Measurements from ENCODE around the gene TBC1D8. TPM values are rescaled to one million over a fixed set of nuclear protein-coding genes. Genes with fewer than 3 reads are reported as not detected.

TBC1D8 gene
- total RNA-seq, 5 donors from 2014 or later (not counting 1 experiment from before 2014, with no cell fraction given): 0.40 to 2.1 (median 2.0) TPM

DNA sequence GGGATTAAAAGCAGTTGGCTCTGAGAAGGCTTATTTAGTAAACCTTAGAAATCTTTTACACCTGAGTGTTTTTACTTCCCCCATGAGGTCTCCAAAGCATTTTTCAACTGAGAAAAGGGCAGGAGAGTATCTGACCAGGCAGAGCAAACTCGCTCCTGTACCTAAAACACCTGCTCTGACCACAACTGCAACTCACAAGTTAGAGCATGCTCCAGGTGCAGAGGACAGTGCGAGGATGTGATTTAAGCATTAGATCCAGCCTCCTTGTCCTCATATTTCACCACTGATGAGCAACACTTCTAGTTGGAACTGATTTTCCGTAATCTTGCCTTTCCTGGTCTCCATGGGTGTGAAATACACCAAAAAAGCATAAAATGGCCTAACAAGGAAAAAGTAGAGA is 34.5 kb upstream of the TBC1D8 start:
- Mint-ChIP-seq H3K36me3 (peaks cover 3% of the 10 kb centered on the region), H3K4me3 (no peak overlapping the region), H3K9me3 (peaks cover 0 to 12% (median 3%) of the 10 kb centered on the region in 3 donors), H3K27me3 (peaks cover 0 to 1% of the 10 kb centered on the region in 2 donors), H3K27ac (no peak overlapping the region), H3K4me1 (no peaks in the 10 kb centered on the region)
- DNase-seq (no peak), ATAC-seq (replicated peaks in 1 of 4) (no peak)
- POLR2A ChIA-PET: no interaction called here
- CTCF ChIA-PET: no interaction called here
- 80% methylated on average over 1 of the region's 3 CpGs for WGBS (ENCODE audit: insufficient coverage)
- Histone ChIP-seq H3K4me1 (ENCODE audit: control insufficient read depth in 1 of 2, extremely low read depth in 1 of 2, insufficient read depth in 2 of 2, low read length in 2 of 2) (no peaks in the 10 kb centered on the region), H3K27ac (ENCODE audit: low read length) (no peak overlapping the region), H3K4me3 (ENCODE audit: control insufficient read depth in 1 of 2, extremely low read depth in 1 of 2, low read length in 1 of 2) (no peak overlapping the region), H3K36me3 (ENCODE audit: control insufficient read depth in 2 of 2, extremely low read depth in 1 of 2, insufficient read depth in 1 of 2, low read length in 1 of 2) (no peaks in the 10 kb centered on the region), H3K9me3 (no peaks in the 10 kb centered on the region), H3K27me3 (replicated peaks in 1 of 2; ENCODE audit: control insufficient read depth in 2 of 2, extremely low read depth in 1 of 2, insufficient read depth in 2 of 2, low read length in 1 of 2) (peaks cover 0 to 7% of the 10 kb centered on the region in 2 experiments)

GRCh38 chr2:101185085-101185484 is 33.9 kb upstream of the TBC1D8 start:
- no peak for ATAC-seq (replicated peaks in 1 of 4)
- Mint-ChIP-seq H3K4me1 (no peaks in the 10 kb centered on the region), H3K9me3 (peaks cover 0 to 12% (median 3%) of the 10 kb centered on the region in 3 donors), H3K27ac (no peak overlapping the region), H3K36me3 (peaks cover 3% of the 10 kb centered on the region), H3K4me3 (no peak overlapping the region), H3K27me3 (peaks cover 0 to 1% of the 10 kb centered on the region in 2 donors)
- H3K4me3 ChIP-seq (ENCODE audit: control insufficient read depth in 1 of 2, extremely low read depth in 1 of 2, low read length in 1 of 2): no peak overlapping the region
- no peaks in the 10 kb centered on the region for H3K9me3 ChIP-seq
- H3K36me3 ChIP-seq (ENCODE audit: control insufficient read depth in 2 of 2, extremely low read depth in 1 of 2, insufficient read depth in 1 of 2, low read length in 1 of 2): no peaks in the 10 kb centered on the region
- no peaks in the 10 kb centered on the region for H3K4me1 ChIP-seq (ENCODE audit: control insufficient read depth in 1 of 2, extremely low read depth in 1 of 2, insufficient read depth in 2 of 2, low read length in 2 of 2)
- peaks cover 0 to 7% of the 10 kb centered on the region in 2 experiments for H3K27me3 ChIP-seq (replicated peaks in 1 of 2; ENCODE audit: control insufficient read depth in 2 of 2, extremely low read depth in 1 of 2, insufficient read depth in 2 of 2, low read length in 1 of 2)
- no peak for DNase-seq
- POLR2A ChIA-PET: no interaction called here
- H3K27ac ChIP-seq (ENCODE audit: low read length): no peak overlapping the region
- WGBS (ENCODE audit: insufficient coverage): 67% methylated on average over 1 of the region's 4 CpGs
- CTCF ChIA-PET: no interaction called here

- DNase-seq (no peak), ATAC-seq (replicated peaks in 1 of 4) (no peak)
- Mint-ChIP-seq H3K4me1 (no peaks in the 10 kb centered on the region), H3K36me3 (no peaks in the 10 kb centered on the region), H3K9me3 (no peaks in the 10 kb centered on the region), H3K27ac (no peak overlapping the region), H3K4me3 (no peak overlapping the region), H3K27me3 (peaks cover 0 to 1% of the 10 kb centered on the region in 2 donors)
- WGBS (ENCODE audit: insufficient coverage): no CpG with 5 or more reads among the region's 3 CpGs
- POLR2A ChIA-PET: no interaction called here
- no peaks in the 10 kb centered on the region for H3K4me1 ChIP-seq (ENCODE audit: control insufficient read depth in 1 of 2, extremely low read depth in 1 of 2, insufficient read depth in 2 of 2, low read length in 2 of 2)
- CTCF ChIA-PET: interaction anchor here in 1 of 2 donors (0.6 kb wide), 1 partner anchor 159 kb away, joined by 8 read pairs; no protein-coding TSS in a partner anchor
- H3K27ac ChIP-seq (ENCODE audit: low read length): no peak overlapping the region
- H3K9me3 ChIP-seq: no peaks in the 10 kb centered on the region
- H3K27me3 ChIP-seq (replicated peaks in 1 of 2; ENCODE audit: control insufficient read depth in 2 of 2, extremely low read depth in 1 of 2, insufficient read depth in 2 of 2, low read length in 1 of 2): peaks cover 0 to 3% of the 10 kb centered on the region in 2 experiments
- no peak overlapping the region for H3K4me3 ChIP-seq (ENCODE audit: control insufficient read depth in 1 of 2, extremely low read depth in 1 of 2, low read length in 1 of 2)
- no peaks in the 10 kb centered on the region for H3K36me3 ChIP-seq (ENCODE audit: control insufficient read depth in 2 of 2, extremely low read depth in 1 of 2, insufficient read depth in 1 of 2, low read length in 1 of 2)
Observed at GRCh38 chr2:101179982-101180381, 28.8 kb upstream of the TBC1D8 start.

DNA sequence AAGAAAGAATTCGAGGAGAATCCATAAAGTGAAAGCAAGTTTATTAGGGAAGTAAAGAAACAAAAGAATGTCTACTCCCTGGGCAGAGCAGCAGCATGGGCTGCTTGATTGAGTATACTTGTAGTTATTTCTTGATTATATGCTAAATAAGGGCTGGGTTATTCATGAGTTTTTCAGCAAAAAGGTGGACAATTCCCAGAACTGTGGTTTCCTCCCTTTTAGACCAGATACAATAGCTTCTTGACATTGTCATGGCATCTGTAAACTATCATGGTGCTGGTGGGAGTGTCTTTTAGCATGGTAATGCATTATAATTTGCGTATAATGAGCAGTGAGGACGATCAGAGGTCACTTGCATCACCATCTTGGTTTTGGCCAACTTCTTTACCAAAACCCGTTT is 25.6 kb upstream of the TBC1D8 start:
- ChIA-PET POLR2A (no interaction called here), CTCF (no interaction called here)
- Histone ChIP-seq H3K9me3 (no peaks in the 10 kb centered on the region), H3K36me3 (ENCODE audit: control insufficient read depth in 2 of 2, extremely low read depth in 1 of 2, insufficient read depth in 1 of 2, low read length in 1 of 2) (no peaks in the 10 kb centered on the region), H3K27ac (ENCODE audit: low read length) (no peak overlapping the region), H3K4me1 (ENCODE audit: control insufficient read depth in 1 of 2, extremely low read depth in 1 of 2, insufficient read depth in 2 of 2, low read length in 2 of 2) (peaks cover 2 to 4% of the 10 kb centered on the region in 2 experiments), H3K27me3 (replicated peaks in 1 of 2; ENCODE audit: control insufficient read depth in 2 of 2, extremely low read depth in 1 of 2, insufficient read depth in 2 of 2, low read length in 1 of 2) (peaks cover 0 to 6% of the 10 kb centered on the region in 2 experiments), H3K4me3 (ENCODE audit: control insufficient read depth in 1 of 2, extremely low read depth in 1 of 2, low read length in 1 of 2) (no peak overlapping the region)
- H3K4me1 Mint-ChIP-seq: peaks cover 11 to 14% (median 14%) of the 10 kb centered on the region in 3 donors
- no peak for DNase-seq
- H3K9me3 Mint-ChIP-seq: peaks cover 2 to 11% (median 8%) of the 10 kb centered on the region in 3 donors
- H3K36me3 Mint-ChIP-seq: no peaks in the 10 kb centered on the region
- WGBS (ENCODE audit: insufficient coverage): 88% methylated on average over 2 of the region's 4 CpGs
- no peak overlapping the region for H3K27ac Mint-ChIP-seq
- ATAC-seq (replicated peaks in 1 of 4): no peak
- no peak overlapping the region for H3K4me3 Mint-ChIP-seq
- H3K27me3 Mint-ChIP-seq: no peaks in the 10 kb centered on the region

GRCh38 chr2:101175991-101176390 is 24.8 kb upstream of the TBC1D8 start:
- no peaks in the 10 kb centered on the region for H3K27me3 Mint-ChIP-seq

DNA sequence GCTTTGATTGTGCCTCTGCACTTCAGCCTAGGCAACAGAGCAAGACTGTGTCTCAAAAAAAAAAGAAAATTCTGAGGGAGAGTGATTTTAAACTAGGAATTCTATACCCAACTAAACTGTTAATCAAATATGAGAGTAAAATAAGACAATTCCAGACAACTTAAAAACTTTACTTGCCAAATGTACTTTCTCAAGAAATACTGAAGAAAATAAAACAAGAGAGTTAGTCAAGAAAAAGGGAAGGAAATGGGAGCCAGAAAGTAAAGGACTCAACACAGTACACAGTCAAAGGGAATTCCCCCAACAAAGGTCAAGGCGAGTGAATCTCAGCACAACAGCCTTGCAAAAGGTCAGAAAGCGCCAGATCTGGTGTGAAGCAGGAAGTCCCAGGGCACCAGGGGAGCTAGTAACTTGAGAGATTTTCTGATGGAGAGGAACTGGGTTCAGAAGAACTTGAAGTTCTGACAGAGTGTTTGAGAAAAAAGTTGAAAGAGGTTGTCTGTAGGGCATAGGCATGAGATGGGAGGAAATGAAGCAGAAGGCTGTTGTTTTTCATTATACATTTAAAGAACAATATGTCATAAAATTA is 22.6 kb upstream of the TBC1D8 start:
- H3K9me3 Mint-ChIP-seq: peaks cover 5 to 19% (median 16%) of the 10 kb centered on the region in 3 donors
- H3K4me3 ChIP-seq (ENCODE audit: control insufficient read depth in 1 of 2, extremely low read depth in 1 of 2, low read length in 1 of 2): no peak overlapping the region
- no peaks in the 10 kb centered on the region for H3K9me3 ChIP-seq
- ATAC-seq (replicated peaks in 1 of 4): peak; percentile 63 to 94 (median 78)
- POLR2A ChIA-PET: interaction anchor here in 1 of 2 donors (0.6 kb wide), 1 partner anchor 10 kb away, joined by 5 read pairs; no protein-coding TSS in a partner anchor
- no peaks in the 10 kb centered on the region for H3K36me3 ChIP-seq (ENCODE audit: control insufficient read depth in 2 of 2, extremely low read depth in 1 of 2, insufficient read depth in 1 of 2, low read length in 1 of 2)
- H3K27ac Mint-ChIP-seq: peak overlapping the region; percentile 71 to 74
- peaks cover 2 to 4% of the 10 kb centered on the region in 2 experiments for H3K4me1 ChIP-seq (ENCODE audit: control insufficient read depth in 1 of 2, extremely low read depth in 1 of 2, insufficient read depth in 2 of 2, low read length in 2 of 2)
- peaks cover 5% of the 10 kb centered on the region for H3K36me3 Mint-ChIP-seq
- peak overlapping the region in 1 of 3 donors; percentile 40 for H3K4me3 Mint-ChIP-seq
- no peaks in the 10 kb centered on the region for H3K27me3 Mint-ChIP-seq
- CTCF ChIA-PET: interaction anchor here in 1 of 2 donors (0.6 kb wide), 1 partner anchor 847 kb away, joined by 3 read pairs; no protein-coding TSS in a partner anchor
- 0% methylated on average over 1 of the region's 2 CpGs for WGBS (ENCODE audit: insufficient coverage)
- no peak overlapping the region for H3K27ac ChIP-seq (ENCODE audit: low read length)
- H3K27me3 ChIP-seq (replicated peaks in 1 of 2; ENCODE audit: control insufficient read depth in 2 of 2, extremely low read depth in 1 of 2, insufficient read depth in 2 of 2, low read length in 1 of 2): peaks cover 0 to 9% of the 10 kb centered on the region in 2 experiments
- DNase-seq: peak in 7 of 35 experiments; percentile 15 to 60 (median 28)
- peaks cover 11 to 15% (median 14%) of the 10 kb centered on the region in 3 donors for H3K4me1 Mint-ChIP-seq

More at GRCh38 chr2:101175991-101176390, 24.8 kb upstream of the TBC1D8 start:
- Mint-ChIP-seq H3K4me3 (no peak overlapping the region), H3K36me3 (no peaks in the 10 kb centered on the region), H3K4me1 (peaks cover 11 to 15% (median 14%) of the 10 kb centered on the region in 3 donors), H3K9me3 (peaks cover 3 to 13% (median 9%) of the 10 kb centered on the region in 3 donors), H3K27ac (no peak overlapping the region)
- ATAC-seq (replicated peaks in 1 of 4) (no peak), DNase-seq (no peak)
- WGBS (ENCODE audit: insufficient coverage): 63% methylated on average over 1 of the region's 3 CpGs
- ChIA-PET POLR2A (no interaction called here), CTCF (no interaction called here)
- Histone ChIP-seq H3K27me3 (replicated peaks in 1 of 2; ENCODE audit: control insufficient read depth in 2 of 2, extremely low read depth in 1 of 2, insufficient read depth in 2 of 2, low read length in 1 of 2) (peaks cover 0 to 6% of the 10 kb centered on the region in 2 experiments), H3K27ac (ENCODE audit: low read length) (no peak overlapping the region), H3K4me3 (ENCODE audit: control insufficient read depth in 1 of 2, extremely low read depth in 1 of 2, low read length in 1 of 2) (no peak overlapping the region), H3K9me3 (no peaks in the 10 kb centered on the region), H3K4me1 (ENCODE audit: control insufficient read depth in 1 of 2, extremely low read depth in 1 of 2, insufficient read depth in 2 of 2, low read length in 2 of 2) (peaks cover 2 to 4% of the 10 kb centered on the region in 2 experiments), H3K36me3 (ENCODE audit: control insufficient read depth in 2 of 2, extremely low read depth in 1 of 2, insufficient read depth in 1 of 2, low read length in 1 of 2) (no peaks in the 10 kb centered on the region)

Measured in T-cell (primary cell).